ENCODE measurements around the gene GDF10.

- TF ChIP-seq CTCF (IDR thresholded peaks at IDR 0.05) (no peak), POLR2A (IDR thresholded peaks at IDR 0.05) (no peak)
These were observed 47.3 kb downstream of the GDF10 start for GRCh38 chr10:47347303-47347675.

Data from lower leg skin (tissue), 3 donors.